Measurements from ENCODE around the gene ZNF423.

Gene ZNF423

GRCh38 chr16:49822649-49823370 is 33.1 kb downstream of the ZNF423 start:
- DNase-seq (ENCODE audit: low read depth) = no peak

GRCh38 chr16:49821614-49822282 is 34.2 kb downstream of the ZNF423 start:
- no peak for DNase-seq (ENCODE audit: low read depth)

DNA sequence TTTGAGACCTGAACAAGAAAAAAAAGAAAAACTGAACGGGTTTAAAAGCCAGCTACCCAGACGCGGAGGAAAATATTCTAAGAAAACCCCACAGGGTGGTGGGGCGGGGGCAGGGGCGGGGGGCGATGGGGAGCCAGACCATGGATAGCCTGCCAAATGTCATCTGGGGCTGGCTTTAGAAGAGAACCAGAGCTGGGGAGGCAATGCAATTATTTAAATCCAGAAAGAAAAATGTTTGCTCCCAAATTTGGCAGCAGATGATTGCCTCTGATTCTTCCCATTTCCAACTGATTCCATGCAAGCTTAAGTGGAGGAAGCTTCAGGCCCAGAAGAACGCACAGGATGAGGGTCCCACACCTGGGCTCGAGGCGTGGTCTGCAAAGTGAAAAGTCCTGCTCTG is 34.8 kb downstream of the ZNF423 start:
- DNase-seq (ENCODE audit: low read depth) = no peak

GRCh38 chr16:49817754-49818507 is 38.0 kb downstream of the ZNF423 start:
- no peak for DNase-seq (ENCODE audit: low read depth)

DNA sequence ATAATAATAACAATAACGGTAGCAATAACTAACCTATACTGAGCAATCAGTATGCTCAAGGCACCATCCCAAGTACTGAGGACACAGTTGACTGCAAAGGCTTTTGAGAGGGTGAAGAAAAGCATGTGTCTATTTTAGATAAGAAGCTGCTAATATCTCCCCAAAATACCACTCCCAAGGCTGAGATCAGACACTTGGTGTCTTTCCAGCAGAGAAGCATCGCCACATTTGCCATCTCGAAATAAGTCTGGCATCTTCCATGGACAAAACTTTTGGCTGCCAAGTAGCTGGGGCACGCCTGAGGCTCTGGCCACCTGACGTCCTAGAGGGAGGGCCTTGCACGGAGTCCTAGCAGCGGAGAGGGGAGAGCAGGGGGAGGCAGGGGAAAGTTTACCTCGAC is 39.0 kb downstream of the ZNF423 start:
- DNase-seq (ENCODE audit: low read depth) = no peak

DNA sequence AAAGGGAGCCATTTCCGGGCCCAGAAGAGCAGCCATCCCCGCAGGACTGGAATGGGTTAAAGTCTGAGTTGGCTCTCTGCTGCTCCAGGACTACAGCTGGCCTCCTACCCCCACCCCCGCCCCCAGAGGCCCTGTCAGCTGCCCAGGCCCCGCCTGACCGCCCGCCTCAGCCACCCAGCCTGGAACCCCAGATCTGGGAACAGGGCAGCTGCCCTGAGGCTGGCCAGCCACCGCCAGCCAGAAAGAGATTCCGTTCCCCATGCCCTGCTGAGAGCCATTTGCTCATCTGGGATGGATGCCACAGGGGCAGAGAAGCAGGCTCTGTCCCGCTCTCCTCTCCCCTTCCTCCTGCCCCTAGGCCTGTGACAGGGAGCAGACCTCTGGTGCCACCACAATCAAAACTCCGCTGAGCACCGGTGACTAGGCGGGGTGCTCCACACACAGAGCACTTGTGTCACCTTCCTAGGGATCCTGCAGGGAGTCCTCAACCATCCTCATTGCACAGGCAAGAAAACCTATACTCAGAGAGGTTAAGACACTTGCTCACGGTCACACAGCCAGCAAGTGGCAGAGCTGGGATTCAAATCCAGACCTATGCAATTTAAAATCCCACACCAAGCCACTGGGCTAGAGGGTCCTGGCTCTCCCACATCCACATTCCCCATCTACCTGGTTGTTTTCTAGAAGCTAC is 44.1 kb downstream of the ZNF423 start:
- DNase-seq (ENCODE audit: low read depth) = no peak

DNA sequence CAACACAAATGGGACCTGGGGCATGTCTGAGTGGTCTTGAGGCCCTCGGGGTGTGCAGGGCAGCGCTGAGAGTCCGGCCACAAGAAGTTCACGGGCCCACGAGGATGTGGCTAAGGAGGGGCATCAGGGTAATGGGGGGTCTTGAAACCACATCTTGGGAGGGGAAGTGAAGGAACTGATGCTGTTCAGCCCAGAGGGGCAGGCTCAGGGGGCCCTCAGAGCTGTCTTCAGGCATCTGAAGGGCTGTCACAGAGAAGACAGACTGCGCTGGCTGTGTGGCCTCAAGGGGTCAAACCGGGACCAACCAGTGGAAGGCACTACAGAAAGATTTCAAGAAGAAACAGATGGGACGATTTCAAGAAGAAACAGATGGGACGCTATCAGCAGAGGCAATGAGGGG is 45.1 kb downstream of the ZNF423 start:
- no peak for DNase-seq (ENCODE audit: low read depth)

DNA sequence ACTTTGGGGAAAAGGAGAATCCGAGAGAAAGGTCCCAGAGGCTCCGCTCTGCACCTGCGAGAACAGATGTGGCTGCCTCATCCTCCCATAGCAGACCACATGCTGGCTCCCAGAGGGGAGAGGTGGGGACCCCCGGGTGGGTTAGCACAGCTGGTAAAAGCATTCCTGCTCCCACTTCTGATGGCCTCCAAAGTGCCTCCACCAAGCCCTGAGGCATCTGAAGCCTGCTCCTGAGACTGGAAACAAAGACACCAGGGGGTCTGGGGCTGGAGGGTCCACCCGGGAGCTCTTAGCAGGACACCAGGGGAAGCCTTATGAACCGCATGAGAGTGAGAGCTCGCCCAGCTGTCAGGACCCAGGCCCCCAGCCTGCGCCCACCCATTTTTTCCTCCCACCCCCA is 46.4 kb downstream of the ZNF423 start:
- no peak for DNase-seq (ENCODE audit: low read depth)

- DNase-seq (ENCODE audit: low read depth) = no peak
These were observed 46.9 kb downstream of the ZNF423 start for GRCh38 chr16:49809062-49809461.

- DNase-seq (ENCODE audit: low read depth) = no peak
These were observed 49.5 kb downstream of the ZNF423 start for GRCh38 chr16:49806446-49806845.

- no peak for DNase-seq (ENCODE audit: low read depth)
These were observed 54.6 kb downstream of the ZNF423 start for GRCh38 chr16:49801290-49801689.

DNA sequence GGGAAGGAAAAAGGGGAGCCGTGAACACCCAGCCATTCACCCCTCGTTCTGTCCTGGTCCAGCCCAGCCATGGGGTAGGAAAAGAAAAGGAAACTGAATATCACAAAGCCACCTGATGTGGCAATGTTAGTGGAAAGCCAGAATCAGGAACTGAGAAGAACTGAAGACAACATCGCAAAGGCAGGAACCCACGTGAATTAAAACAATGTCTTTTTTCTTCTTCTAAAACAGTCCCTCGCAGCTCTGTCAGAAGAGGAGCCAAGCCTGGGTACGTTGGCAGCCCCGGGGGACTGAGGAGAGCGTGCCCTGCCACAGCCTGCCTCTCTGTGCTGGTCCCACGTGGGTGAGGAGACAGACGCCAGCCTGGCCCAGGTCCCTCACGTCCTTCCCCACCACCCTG is 55.0 kb downstream of the ZNF423 start:
- no peak for DNase-seq (ENCODE audit: low read depth)

DNA sequence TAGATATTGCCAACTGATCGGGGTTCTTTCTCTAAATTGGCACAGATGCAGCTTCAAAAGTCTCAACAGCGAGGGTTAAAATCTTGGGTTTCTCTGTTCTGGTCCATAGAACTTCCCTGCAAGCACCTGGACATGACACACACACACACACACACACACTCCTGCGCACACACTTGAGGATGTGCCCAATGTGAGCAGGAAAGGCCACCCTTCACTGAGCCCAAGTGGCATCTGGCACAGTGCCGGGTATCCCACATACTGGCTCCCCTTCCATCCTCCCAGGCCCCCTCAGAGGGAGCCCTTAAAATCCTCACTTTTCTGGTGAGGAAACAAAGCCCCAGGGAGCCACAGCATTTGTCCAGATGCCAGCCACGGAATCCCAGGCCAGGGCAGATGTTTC is 55.5 kb downstream of the ZNF423 start:
- DNase-seq (ENCODE audit: low read depth) = no peak

GRCh38 chr16:49799172-49799571 is 56.7 kb downstream of the ZNF423 start:
- no peak for DNase-seq (ENCODE audit: low read depth)

DNA sequence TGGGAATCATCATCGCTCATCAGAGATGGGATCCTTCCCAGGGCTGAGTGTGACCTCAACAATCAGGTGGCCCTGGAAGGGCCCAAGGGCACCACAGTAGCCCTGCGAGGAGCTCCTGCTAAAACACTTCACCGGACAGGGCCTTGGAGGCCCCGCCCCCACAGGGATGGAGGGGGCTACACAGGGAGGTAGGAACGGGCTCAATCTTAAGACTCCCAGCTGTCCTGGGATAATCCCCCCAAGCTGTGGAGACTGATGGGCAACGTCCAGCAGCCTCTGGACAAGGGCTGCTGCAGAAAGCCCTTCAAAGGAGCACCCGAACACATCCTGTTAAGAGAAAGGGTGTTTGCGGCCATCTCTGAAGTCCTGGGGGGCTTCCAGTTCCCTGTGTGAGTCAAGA is 60.4 kb downstream of the ZNF423 start:
- DNase-seq (ENCODE audit: low read depth) = no peak

DNA sequence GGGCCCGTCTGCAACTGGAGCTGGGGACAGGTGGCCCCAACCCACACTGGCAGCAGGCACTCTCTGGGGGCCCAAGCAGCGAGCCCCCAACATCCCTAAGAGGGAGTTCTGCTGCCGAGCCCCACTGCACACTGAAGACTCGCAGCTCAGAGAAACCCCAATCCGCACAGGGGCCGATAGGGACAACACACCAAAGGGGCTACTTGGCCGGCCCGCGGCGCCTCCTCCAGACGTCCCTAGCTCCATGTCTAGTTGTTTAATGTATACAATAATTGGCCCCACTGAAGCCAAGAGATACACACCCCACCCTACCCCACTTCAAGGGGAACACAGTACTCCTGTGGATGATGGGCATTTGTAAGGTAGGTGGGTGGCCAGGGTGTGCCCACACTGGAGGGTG is 62.7 kb downstream of the ZNF423 start:
- no peak for DNase-seq (ENCODE audit: low read depth)

DNA sequence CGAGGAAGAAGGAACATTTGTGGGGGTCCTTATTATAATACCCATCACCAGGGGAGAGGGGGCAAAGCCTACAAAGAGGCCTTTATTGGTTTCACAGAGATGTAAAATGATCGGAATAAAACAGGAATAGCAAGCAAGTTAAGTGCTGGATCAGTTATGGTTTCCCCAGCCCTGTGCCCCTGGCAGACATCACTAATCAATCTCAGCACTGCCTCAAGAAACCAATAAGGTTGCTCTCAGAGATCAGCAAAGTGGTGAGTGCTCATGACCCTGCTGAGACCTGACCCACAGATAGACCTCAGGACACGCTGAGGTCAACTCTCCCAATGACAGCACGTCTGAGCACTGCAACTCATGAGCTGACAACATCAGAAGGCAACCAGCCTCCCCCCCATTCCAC is 66.3 kb downstream of the ZNF423 start:
- no peak for DNase-seq (ENCODE audit: low read depth)

- DNase-seq (ENCODE audit: low read depth) = no peak
These were observed 66.9 kb downstream of the ZNF423 start for GRCh38 chr16:49788986-49789385.

GRCh38 chr16:49788572-49788971 is 67.3 kb downstream of the ZNF423 start:
- no peak for DNase-seq (ENCODE audit: low read depth)

DNA sequence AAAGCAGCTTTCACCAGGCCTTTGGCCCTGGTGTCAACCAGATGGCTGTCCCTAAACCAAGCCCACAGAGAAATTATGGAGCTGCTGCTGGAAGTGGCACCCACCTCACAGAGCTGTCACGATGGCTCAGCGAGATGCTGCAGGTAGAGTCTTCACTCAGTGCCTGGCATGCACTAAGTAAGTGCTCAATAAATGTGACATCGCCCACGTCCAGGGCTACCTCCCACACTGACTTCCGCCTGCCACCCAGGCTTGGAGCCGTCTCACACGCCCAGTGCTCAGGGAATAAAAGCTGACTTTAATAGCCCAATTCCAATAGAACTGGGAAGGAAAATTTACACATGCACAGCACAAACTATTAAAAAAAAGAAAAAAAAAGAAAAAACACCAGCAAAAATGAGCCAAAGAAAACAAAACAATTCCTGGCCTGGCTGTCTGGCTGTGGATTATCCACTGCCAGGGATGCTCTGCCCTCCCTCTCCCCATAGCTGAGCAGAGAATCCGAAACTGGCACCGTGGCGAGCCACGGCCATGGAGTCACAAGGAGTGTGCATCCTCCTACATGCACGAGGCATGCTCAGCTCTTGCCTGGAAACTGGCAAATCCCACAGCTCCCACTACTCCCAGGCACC is 68.9 kb downstream of the ZNF423 start:
- no peak for DNase-seq (ENCODE audit: low read depth)

- DNase-seq (ENCODE audit: low read depth) = no peak
These were observed 69.9 kb downstream of the ZNF423 start for GRCh38 chr16:49785970-49786369.

- DNase-seq (ENCODE audit: low read depth) = no peak
These were observed 73.5 kb downstream of the ZNF423 start for GRCh38 chr16:49782405-49782804.
